Measurements from ENCODE around the gene HTR1D. TPM values are rescaled to one million over a fixed set of nuclear protein-coding genes. Genes with fewer than 3 reads are reported as not detected.

The HTR1D gene
- total and polyA plus RNA-seq, 4 donors = 0.05 TPM; not detected in 3

DNA sequence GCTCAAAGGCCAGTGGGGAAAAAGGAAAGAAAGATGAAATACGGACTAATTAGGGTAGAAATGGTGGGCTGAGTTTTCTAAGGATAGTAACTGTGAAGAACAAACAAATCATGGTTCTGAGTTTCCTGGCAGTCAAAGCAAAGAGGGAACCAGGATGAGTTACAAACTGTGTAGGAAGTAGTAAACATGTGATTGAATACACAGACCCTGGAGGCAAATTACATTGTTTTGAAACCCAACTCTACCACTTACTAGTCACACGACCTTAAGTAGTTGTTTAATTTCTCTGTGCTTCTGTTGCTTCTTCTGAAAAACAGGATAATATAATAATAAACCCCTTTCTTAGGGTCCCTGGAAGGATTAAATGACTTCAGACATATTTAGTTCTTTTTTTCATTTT lies 37.4 kb downstream of the HTR1D start:
- Histone ChIP-seq H3K27me3 (ENCODE audit: control insufficient read depth in 4 of 4, insufficient read depth in 4 of 4, low read length in 3 of 4) (no peaks in the 10 kb centered on the region), H3K9ac (ENCODE audit: low read depth in 1 of 2, low read length in 2 of 2) (no peak overlapping the region), H3K27ac (ENCODE audit: low read depth in 1 of 2, low read length in 2 of 2) (no peak overlapping the region), H3K4me1 (ENCODE audit: control insufficient read depth in 4 of 4, insufficient read depth in 4 of 4, low read length in 3 of 4) (peaks cover 0 to 12% (median 4%) of the 10 kb centered on the region in 4 donors), H3K4me3 (ENCODE audit: low read depth in 1 of 3, low read length in 3 of 3) (no peak overlapping the region), H3K9me3 (ENCODE audit: control insufficient read depth in 4 of 4, low read length in 3 of 4) (no peaks in the 10 kb centered on the region), H3K36me3 (ENCODE audit: control insufficient read depth in 4 of 4, insufficient read depth in 3 of 4, low read depth in 1 of 4, low read length in 3 of 4) (no peaks in the 10 kb centered on the region)
- 82% methylated on average over 2 of the region's 2 CpGs for WGBS
- TF ChIP-seq YY1 (IDR thresholded peaks at IDR 0.05) = no peak
- TF ChIP-seq FOXA2 (IDR thresholded peaks at IDR 0.05) = no peak
- no peak for TF ChIP-seq TAF1 (conservative IDR thresholded peaks at IDR 0.05)
- TF ChIP-seq GABPA (IDR thresholded peaks at IDR 0.05 in 1 of 2, conservative IDR thresholded peaks at IDR 0.05 in 1 of 2) = no peak
- no peak for TF ChIP-seq JUND (IDR thresholded peaks at IDR 0.05)
- TF ChIP-seq RAD21 (IDR thresholded peaks at IDR 0.05) = no peak
- TF ChIP-seq, protein P1, sequence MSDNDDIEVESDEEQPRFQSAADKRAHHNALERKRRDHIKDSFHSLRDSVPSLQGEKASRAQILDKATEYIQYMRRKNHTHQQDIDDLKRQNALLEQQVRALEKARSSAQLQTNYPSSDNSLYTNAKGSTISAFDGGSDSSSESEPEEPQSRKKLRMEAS (IDR thresholded peaks at IDR 0.05) = no peak
- TF ChIP-seq HNF4A (conservative IDR thresholded peaks at IDR 0.05) = no peak
- DNase-seq (ENCODE audit: low spot score) = no peak

DNA sequence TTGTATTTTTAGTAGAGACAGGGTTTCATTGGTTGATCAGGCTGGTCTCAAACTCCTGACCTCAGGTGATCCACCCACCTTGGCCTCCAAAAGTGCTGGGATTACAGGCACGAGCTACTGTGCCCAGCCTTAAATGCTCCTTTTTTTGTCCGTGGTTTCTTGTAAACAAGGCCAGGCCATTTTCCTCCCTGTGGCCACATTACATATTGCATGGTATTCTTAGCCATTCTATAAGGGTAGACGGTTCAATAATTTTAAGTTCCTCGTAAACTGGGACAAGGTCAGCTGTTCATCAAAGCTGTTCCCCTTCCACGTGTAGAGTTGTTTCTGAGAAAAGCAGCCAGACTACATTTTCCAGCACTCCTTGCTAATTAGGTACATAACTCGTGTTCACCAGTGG lies 38.4 kb downstream of the HTR1D start:
- no peaks in the 10 kb centered on the region for H3K36me3 ChIP-seq (ENCODE audit: control insufficient read depth in 4 of 4, insufficient read depth in 3 of 4, low read depth in 1 of 4, low read length in 3 of 4)
- H3K9ac ChIP-seq (ENCODE audit: low read depth in 1 of 2, low read length in 2 of 2) = no peak overlapping the region
- no peak overlapping the region for H3K4me3 ChIP-seq (ENCODE audit: low read depth in 1 of 3, low read length in 3 of 3)
- H3K9me3 ChIP-seq (ENCODE audit: control insufficient read depth in 4 of 4, low read length in 3 of 4) = no peaks in the 10 kb centered on the region
- no peak for TF ChIP-seq FOXA2 (IDR thresholded peaks at IDR 0.05)
- TF ChIP-seq, protein P1 (IDR thresholded peaks at IDR 0.05) = no peak
- peak; percentile 10 for TF ChIP-seq CTCF (IDR thresholded peaks at IDR 0.05; ENCODE audit: low read depth, low read length, missing input control)
- TF ChIP-seq SP1 (IDR thresholded peaks at IDR 0.05) = no peak
- peak in 1 of 2 donors; percentile 35 for TF ChIP-seq RAD21 (IDR thresholded peaks at IDR 0.05)
- TF ChIP-seq RXRA (IDR thresholded peaks at IDR 0.05) = no peak
- no peak for DNase-seq (ENCODE audit: low spot score)
- H3K4me1 ChIP-seq (ENCODE audit: control insufficient read depth in 4 of 4, insufficient read depth in 4 of 4, low read length in 3 of 4) = peaks cover 0 to 8% (median 4%) of the 10 kb centered on the region in 4 donors
- no peaks in the 10 kb centered on the region for H3K27me3 ChIP-seq (ENCODE audit: control insufficient read depth in 4 of 4, insufficient read depth in 4 of 4, low read length in 3 of 4)
- 64% methylated on average over 6 of the region's 6 CpGs for WGBS
- no peak overlapping the region for H3K27ac ChIP-seq (ENCODE audit: low read depth in 1 of 2, low read length in 2 of 2)

- WGBS = 84% methylated on average over 6 of the region's 6 CpGs
- peak overlapping the region in 1 of 2 donors; percentile 61 for H3K27ac ChIP-seq (ENCODE audit: low read depth in 1 of 2, low read length in 2 of 2)
- no peak for TF ChIP-seq GABPA (IDR thresholded peaks at IDR 0.05 in 1 of 2, conservative IDR thresholded peaks at IDR 0.05 in 1 of 2)
- TF ChIP-seq, protein P1 (IDR thresholded peaks at IDR 0.05) = no peak
- TF ChIP-seq YY1 (IDR thresholded peaks at IDR 0.05) = no peak
- no peak for TF ChIP-seq ATF3 (IDR thresholded peaks at IDR 0.05)
- TF ChIP-seq JUND (IDR thresholded peaks at IDR 0.05) = no peak
- TF ChIP-seq RAD21 (IDR thresholded peaks at IDR 0.05) = no peak
- TF ChIP-seq FOXA2 (IDR thresholded peaks at IDR 0.05) = no peak
- TF ChIP-seq SP1 (IDR thresholded peaks at IDR 0.05) = no peak
- no peak for TF ChIP-seq TAF1 (conservative IDR thresholded peaks at IDR 0.05)
- no peak for TF ChIP-seq ZBTB33 (IDR thresholded peaks at IDR 0.05)
- no peak for TF ChIP-seq CTCF (IDR thresholded peaks at IDR 0.05; ENCODE audit: low read depth, low read length, missing input control)
- no peak for TF ChIP-seq NR2F2 (IDR thresholded peaks at IDR 0.05)
- TF ChIP-seq EGR1 (IDR thresholded peaks at IDR 0.05; ENCODE audit: low read depth in 2 of 2) = no peak
Observed at GRCh38 chr1:23178414-23178813, 38.9 kb downstream of the HTR1D start.

More at GRCh38 chr1:23178414-23178813, 38.9 kb downstream of the HTR1D start:
- DNase-seq (ENCODE audit: low spot score) = no peak
- H3K9me3 ChIP-seq (ENCODE audit: control insufficient read depth in 4 of 4, low read length in 3 of 4) = no peaks in the 10 kb centered on the region
- no peaks in the 10 kb centered on the region for H3K36me3 ChIP-seq (ENCODE audit: control insufficient read depth in 4 of 4, insufficient read depth in 3 of 4, low read depth in 1 of 4, low read length in 3 of 4)
- no peaks in the 10 kb centered on the region for H3K27me3 ChIP-seq (ENCODE audit: control insufficient read depth in 4 of 4, insufficient read depth in 4 of 4, low read length in 3 of 4)
- no peak overlapping the region for H3K9ac ChIP-seq (ENCODE audit: low read depth in 1 of 2, low read length in 2 of 2)
- H3K4me3 ChIP-seq (ENCODE audit: low read depth in 1 of 3, low read length in 3 of 3) = no peak overlapping the region
- H3K4me1 ChIP-seq (ENCODE audit: control insufficient read depth in 4 of 4, insufficient read depth in 4 of 4, low read length in 3 of 4) = peaks cover 0 to 8% (median 4%) of the 10 kb centered on the region in 4 donors
